SK-N-SH (cell line): Measurements from ENCODE around the gene TRAPPC8. TPM values are rescaled to one million over a fixed set of nuclear protein-coding genes. Genes with fewer than 3 reads are reported as not detected.
"Not testable (repeated sequence)": the region's sequence is repeated elsewhere in the genome, so short reads cannot be mapped to it uniquely, and the experiment has no call there.

Experiments
- CTCF ChIA-PET: fragments of 300-600, 350-600 bp; formaldehyde crosslinking; extraction: SDS; loops from one replicate; lab custom pipeline; 2021; lab: Yijun Ruan, JAX
- POLR2A ChIA-PET: fragments of 350-600 bp; sonication (Branson Sonifier 250); formaldehyde crosslinking; extraction: SDS; loops from one replicate; lab custom pipeline; 2020; ENCODE audit warnings: antibody characterized with exemption, inconsistent platforms; lab: Yijun Ruan, JAX
- DNase-seq: peaks from one replicate; pipeline ENCODE4 v3.0.0; 2012
- H2AFZ ChIP-seq: fragments of 200-600 bp; sonication (generic); 2 replicates; pipeline ENCODE4 v1.8.1; 2016; ENCODE audit warnings: antibody characterized with exemption, mild to moderate bottlenecking, low read depth
- H3F3A ChIP-seq: fragments of 200-600 bp; sonication (generic); replicated peaks from 2 replicates; pipeline ENCODE3; 2016; ENCODE audit warnings: antibody characterized with exemption, mild to moderate bottlenecking; ENCODE audit not compliant: insufficient read depth
- H3K27ac ChIP-seq, 2 experiments: fragments of 200-500 bp in 1 of 2; fragments of 200-600 bp in 1 of 2; sonication (Bioruptor generic) in 1 of 2; sonication (generic), shearing (Covaris generic) in 1 of 2; 2 replicates each; pipeline versions ENCODE4 v1.5.1 to v1.6.1; 2014 to 2016; ENCODE audit warnings: low read depth in 2 of 2, inconsistent platforms in 1 of 2, low read length in 1 of 2, mild to moderate bottlenecking in 1 of 2, mixed read lengths in 1 of 2
- H3K27me3 ChIP-seq: fragments of 200-600 bp; sonication (generic), shearing (Covaris generic); 2 replicates; pipeline ENCODE4 v1.6.1; 2016; ENCODE audit warnings: mixed run types; ENCODE audit not compliant: insufficient read depth
- H3K36me3 ChIP-seq, 2 experiments: fragments of 200-500 bp in 1 of 2; fragments of 200-600 bp in 1 of 2; sonication (Bioruptor generic) in 1 of 2; sonication (generic) in 1 of 2; replicated peaks in 1 of 2; 2 replicates each; pipeline versions ENCODE3 to v1.5.1; 2014 to 2016; ENCODE audit warnings: low read length in 1 of 2, mild to moderate bottlenecking in 1 of 2; ENCODE audit not compliant: insufficient read depth in 2 of 2, control insufficient read depth in 1 of 2
- H3K4me1 ChIP-seq, 2 experiments: fragments of 200-500 bp in 1 of 2; fragments of 200-600 bp in 1 of 2; sonication (Bioruptor generic) in 1 of 2; sonication (generic), shearing (Covaris generic) in 1 of 2; 2 replicates each; pipeline versions ENCODE4 v1.5.1 to v1.6.1; 2014 to 2016; ENCODE audit warnings: low read depth in 1 of 2, low read length in 1 of 2, mixed run types in 1 of 2; ENCODE audit not compliant: insufficient read depth in 2 of 2, control insufficient read depth in 1 of 2
- H3K4me2 ChIP-seq: fragments of 200-600 bp; sonication (generic), shearing (Covaris generic); 2 replicates; pipeline ENCODE4 v1.6.1; 2017; ENCODE audit warnings: mixed run types
- H3K4me3 ChIP-seq, 2 experiments: fragments of 200-500 bp in 1 of 2; fragments of 200-600 bp in 1 of 2; sonication (Bioruptor generic) in 1 of 2; sonication (generic), shearing (Covaris generic) in 1 of 2; 2 replicates each; pipeline versions ENCODE4 v1.5.1 to v1.8.1; 2014 to 2016; ENCODE audit warnings: low read depth in 2 of 2, inconsistent platforms in 1 of 2, low read length in 1 of 2, mild to moderate bottlenecking in 1 of 2, mixed read lengths in 1 of 2, moderate library complexity in 1 of 2
- H3K79me2 ChIP-seq: fragments of 200-600 bp; sonication (generic); 2 replicates; pipeline ENCODE4 v1.8.1; 2017; ENCODE audit warnings: mild to moderate bottlenecking; ENCODE audit not compliant: insufficient read depth
- H3K9ac ChIP-seq: fragments of 200-600 bp; sonication (generic); 2 replicates; pipeline ENCODE4 v1.6.1; 2017; ENCODE audit warnings: mixed run types
- H3K9me2 ChIP-seq: fragments of 200-600 bp; sonication (generic); 2 replicates; pipeline ENCODE4 v1.6.1; 2017; ENCODE audit warnings: mixed run types
- H3K9me3 ChIP-seq: fragments of 200-600 bp; sonication (generic); 2 replicates; pipeline ENCODE4 v1.6.1; 2017; ENCODE audit warnings: mixed run types, mild to moderate bottlenecking, moderate library complexity
- H4K20me1 ChIP-seq: fragments of 200-600 bp; sonication (generic); 2 replicates; pipeline ENCODE4 v1.6.1; 2017; ENCODE audit warnings: mild to moderate bottlenecking, mixed run types; ENCODE audit not compliant: insufficient read depth
- CHD2 ChIP-seq: fragments of 150-350 bp; IDR thresholded peaks from 2 replicates; pipeline ENCODE4 v1.6.1; 2018; ENCODE audit warnings: low read length; ENCODE audit not compliant: partially characterized antibody
- MEF2A ChIP-seq: IDR thresholded peaks from 2 replicates; pipeline ENCODE4 v1.4.0; 2012; ENCODE audit warnings: low read depth, borderline replicate concordance
- NFIC ChIP-seq: IDR thresholded peaks from 2 replicates; pipeline ENCODE4 v1.4.0; 2012; ENCODE audit warnings: borderline replicate concordance
- RAD21 ChIP-seq: IDR thresholded peaks from 2 replicates; pipeline ENCODE4 v1.6.1; 2012; ENCODE audit warnings: mild to moderate bottlenecking, low read length
- RFX5 ChIP-seq: IDR thresholded peaks from 2 replicates; pipeline ENCODE4 v1.6.1; 2012; ENCODE audit warnings: mild to moderate bottlenecking, improper control_type of control experiment, low read length
- SMC3 ChIP-seq: IDR thresholded peaks from 2 replicates; pipeline ENCODE4 v1.6.1; 2012; ENCODE audit warnings: low read depth, low read length, improper control_type of control experiment
- YY1 ChIP-seq: IDR thresholded peaks from 2 replicates; pipeline ENCODE4 v1.4.0; 2012; ENCODE audit warnings: low read depth, mild to moderate bottlenecking
- WGBS: methylation state at CpG from one replicate; pipeline ENCODE4 v1.1.6; 2017; ENCODE audit warnings: low lambda C conversion rate; 5-methylcytosine and 5-hydroxymethylcytosine counted together
- polyA plus RNA-seq, 3 experiments: library from polyadenylated mRNA; depleted of rRNA; stranded (reverse); fragments of >200 nt; gene quantifications; 2 replicates each; pipeline ENCODE4 v1.2.3, GENCODE V29; 2012
- TF ChIP-seq, protein P1 (sequence below): fragments of 200-600 bp; sonication (generic); IDR thresholded peaks from 2 replicates; pipeline ENCODE4 v1.6.1; 2017; ENCODE audit warnings: antibody characterized with exemption, mild to moderate bottlenecking, moderate library complexity
- TF ChIP-seq, protein P2 (sequence below): fragments of 150-350 bp; IDR thresholded peaks from 2 replicates; pipeline ENCODE4 v1.6.1; 2017; ENCODE audit warnings: antibody characterized with exemption, low read length, low read depth, borderline replicate concordance
- TF ChIP-seq, protein P3 (sequence below): IDR thresholded peaks from 2 replicates; pipeline ENCODE4 v1.4.0; 2012; ENCODE audit warnings: low read depth, borderline replicate concordance
- TF ChIP-seq, protein P4 (sequence below): fragments of 150-350 bp; IDR thresholded peaks from 2 replicates; pipeline ENCODE4 v1.6.1; 2016; ENCODE audit warnings: mild to moderate bottlenecking, low read depth, low read length

TRAPPC8 gene
- polyA plus RNA-seq, 1 of the 3 experiments (the other 2 are of a cell fraction): 14.9 TPM

DNA sequence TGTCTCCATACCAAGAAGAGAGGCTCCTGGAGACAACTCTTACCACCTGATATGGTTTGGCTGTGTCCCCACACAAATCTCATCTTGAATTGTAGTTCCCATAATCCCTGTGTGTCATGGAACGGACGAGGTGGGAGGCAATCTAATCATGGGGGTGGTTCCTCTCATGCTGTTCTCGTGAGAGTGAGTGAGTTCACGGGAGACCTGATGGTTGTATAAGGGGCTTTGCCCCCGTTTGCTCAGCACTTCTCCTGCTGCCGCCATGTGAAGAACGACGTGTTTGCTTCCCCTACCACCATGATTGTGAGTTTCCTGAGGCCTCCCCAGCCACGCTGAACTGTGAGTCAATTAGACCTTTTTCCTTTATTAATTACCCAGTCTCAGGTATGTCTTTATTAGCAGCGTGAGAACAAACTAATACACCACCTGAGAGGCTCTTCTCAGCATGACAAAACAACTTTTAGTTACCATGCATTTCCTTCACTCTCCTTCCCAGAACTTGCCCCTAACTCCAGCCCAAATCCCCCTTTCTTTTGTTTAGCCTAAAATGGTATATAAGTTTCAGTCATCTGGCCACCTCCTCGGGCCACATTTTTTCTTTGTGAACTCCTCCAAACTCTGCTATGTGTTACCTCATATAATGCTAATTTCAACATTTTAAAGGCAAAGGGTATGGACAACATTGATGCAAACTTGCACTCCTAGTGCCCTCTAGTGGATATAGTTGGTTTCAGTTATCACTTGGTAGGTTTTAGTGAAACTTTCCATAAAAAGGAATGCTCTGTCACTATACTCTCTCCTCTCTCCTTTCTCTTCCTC, 123.6 kb downstream of the TRAPPC8 start:
- Histone ChIP-seq H3F3A (no peaks in the 10 kb centered on the region), H3K36me3 (no peaks in the 10 kb centered on the region), H3K4me1 (no peaks in the 10 kb centered on the region), H3K9me3 (no peaks in the 10 kb centered on the region), H3K9me2 (no peaks in the 10 kb centered on the region), H3K79me2 (no peaks in the 10 kb centered on the region), H3K27me3 (no peaks in the 10 kb centered on the region), H3K9ac (no peak overlapping the region), H3K4me3 (no peak overlapping the region; a peak in 1 of 4 replicates), H3K4me2 (no peak overlapping the region)
- CTCF ChIA-PET: interaction anchor here (0.7 to 3.1 kb wide), 10 partner anchors 40 to 283 kb away, joined by 3 to 21 read pairs (median 4); no protein-coding TSS in a partner anchor
- 60% methylated on average over 11 of the region's 11 CpGs for WGBS
- peak; percentile 34 for DNase-seq
- TF ChIP-seq NFIC: no peak
- TF ChIP-seq, protein P1, sequence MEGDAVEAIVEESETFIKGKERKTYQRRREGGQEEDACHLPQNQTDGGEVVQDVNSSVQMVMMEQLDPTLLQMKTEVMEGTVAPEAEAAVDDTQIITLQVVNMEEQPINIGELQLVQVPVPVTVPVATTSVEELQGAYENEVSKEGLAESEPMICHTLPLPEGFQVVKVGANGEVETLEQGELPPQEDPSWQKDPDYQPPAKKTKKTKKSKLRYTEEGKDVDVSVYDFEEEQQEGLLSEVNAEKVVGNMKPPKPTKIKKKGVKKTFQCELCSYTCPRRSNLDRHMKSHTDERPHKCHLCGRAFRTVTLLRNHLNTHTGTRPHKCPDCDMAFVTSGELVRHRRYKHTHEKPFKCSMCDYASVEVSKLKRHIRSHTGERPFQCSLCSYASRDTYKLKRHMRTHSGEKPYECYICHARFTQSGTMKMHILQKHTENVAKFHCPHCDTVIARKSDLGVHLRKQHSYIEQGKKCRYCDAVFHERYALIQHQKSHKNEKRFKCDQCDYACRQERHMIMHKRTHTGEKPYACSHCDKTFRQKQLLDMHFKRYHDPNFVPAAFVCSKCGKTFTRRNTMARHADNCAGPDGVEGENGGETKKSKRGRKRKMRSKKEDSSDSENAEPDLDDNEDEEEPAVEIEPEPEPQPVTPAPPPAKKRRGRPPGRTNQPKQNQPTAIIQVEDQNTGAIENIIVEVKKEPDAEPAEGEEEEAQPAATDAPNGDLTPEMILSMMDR: peak; percentile 86
- TF ChIP-seq MEF2A: no peak
- TF ChIP-seq, protein P2, sequence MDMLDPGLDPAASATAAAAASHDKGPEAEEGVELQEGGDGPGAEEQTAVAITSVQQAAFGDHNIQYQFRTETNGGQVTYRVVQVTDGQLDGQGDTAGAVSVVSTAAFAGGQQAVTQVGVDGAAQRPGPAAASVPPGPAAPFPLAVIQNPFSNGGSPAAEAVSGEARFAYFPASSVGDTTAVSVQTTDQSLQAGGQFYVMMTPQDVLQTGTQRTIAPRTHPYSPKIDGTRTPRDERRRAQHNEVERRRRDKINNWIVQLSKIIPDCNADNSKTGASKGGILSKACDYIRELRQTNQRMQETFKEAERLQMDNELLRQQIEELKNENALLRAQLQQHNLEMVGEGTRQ: no peak
- TF ChIP-seq RAD21: peak; percentile 79
- peak; percentile 66 for TF ChIP-seq SMC3
- TF ChIP-seq RFX5: no peak
- no peak for TF ChIP-seq YY1
- TF ChIP-seq, all 33 proteins: peak for 3
- POLR2A ChIA-PET: no interaction called here
- no peak overlapping the region for H2AFZ ChIP-seq
- no peak overlapping the region for H3K27ac ChIP-seq
- H4K20me1 ChIP-seq: no peaks in the 10 kb centered on the region

DNA sequence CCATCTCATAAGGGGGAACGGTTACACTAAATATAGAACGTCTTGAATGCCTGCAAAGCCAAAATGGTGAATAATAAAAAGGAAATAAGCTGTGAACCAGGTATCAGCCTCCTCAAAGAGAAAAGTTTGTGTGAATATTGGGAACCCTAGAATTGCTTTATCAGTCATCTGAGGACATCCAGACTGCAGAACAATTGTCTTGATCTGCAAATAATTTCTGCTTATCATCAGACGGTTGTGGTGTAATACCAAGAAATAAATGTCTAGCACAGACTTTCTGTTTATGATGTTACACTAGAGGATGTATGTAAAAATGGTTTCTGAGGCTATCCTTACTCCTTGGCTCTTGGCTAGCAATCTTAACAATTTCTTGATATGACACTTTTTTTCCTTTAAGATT, 128.8 kb downstream of the TRAPPC8 start:
- no peak overlapping the region for H3K27ac ChIP-seq
- 5% methylated on average over 3 of the region's 3 CpGs for WGBS
- no peaks in the 10 kb centered on the region for H3K27me3 ChIP-seq
- H3K9me3 ChIP-seq: no peaks in the 10 kb centered on the region
- TF ChIP-seq RFX5 (no peak), CHD2 (no peak)
- TF ChIP-seq, protein P3, sequence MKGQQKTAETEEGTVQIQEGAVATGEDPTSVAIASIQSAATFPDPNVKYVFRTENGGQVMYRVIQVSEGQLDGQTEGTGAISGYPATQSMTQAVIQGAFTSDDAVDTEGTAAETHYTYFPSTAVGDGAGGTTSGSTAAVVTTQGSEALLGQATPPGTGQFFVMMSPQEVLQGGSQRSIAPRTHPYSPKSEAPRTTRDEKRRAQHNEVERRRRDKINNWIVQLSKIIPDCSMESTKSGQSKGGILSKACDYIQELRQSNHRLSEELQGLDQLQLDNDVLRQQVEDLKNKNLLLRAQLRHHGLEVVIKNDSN: no peak
- TF ChIP-seq, protein P4, sequence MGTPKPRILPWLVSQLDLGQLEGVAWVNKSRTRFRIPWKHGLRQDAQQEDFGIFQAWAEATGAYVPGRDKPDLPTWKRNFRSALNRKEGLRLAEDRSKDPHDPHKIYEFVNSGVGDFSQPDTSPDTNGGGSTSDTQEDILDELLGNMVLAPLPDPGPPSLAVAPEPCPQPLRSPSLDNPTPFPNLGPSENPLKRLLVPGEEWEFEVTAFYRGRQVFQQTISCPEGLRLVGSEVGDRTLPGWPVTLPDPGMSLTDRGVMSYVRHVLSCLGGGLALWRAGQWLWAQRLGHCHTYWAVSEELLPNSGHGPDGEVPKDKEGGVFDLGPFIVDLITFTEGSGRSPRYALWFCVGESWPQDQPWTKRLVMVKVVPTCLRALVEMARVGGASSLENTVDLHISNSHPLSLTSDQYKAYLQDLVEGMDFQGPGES: no peak
- H3K4me3 ChIP-seq: no peak overlapping the region
- H3K79me2 ChIP-seq: no peaks in the 10 kb centered on the region
- H3K36me3 ChIP-seq: no peaks in the 10 kb centered on the region
- H3K4me1 ChIP-seq: no peaks in the 10 kb centered on the region; a peak in 1 of 4 replicates
- no peak overlapping the region for H3K9ac ChIP-seq
- no peak overlapping the region for H2AFZ ChIP-seq
- H4K20me1 ChIP-seq: no peaks in the 10 kb centered on the region
- H3K4me2 ChIP-seq: no peak overlapping the region
- ChIA-PET CTCF (interaction anchor here (1.0 to 1.3 kb wide), 2 partner anchors 163 to 258 kb away, joined by 4 to 6 read pairs; no protein-coding TSS in a partner anchor), POLR2A (no interaction called here)
- DNase-seq: no peak
- H3K9me2 ChIP-seq: no peaks in the 10 kb centered on the region
- H3F3A ChIP-seq: no peaks in the 10 kb centered on the region

DNA sequence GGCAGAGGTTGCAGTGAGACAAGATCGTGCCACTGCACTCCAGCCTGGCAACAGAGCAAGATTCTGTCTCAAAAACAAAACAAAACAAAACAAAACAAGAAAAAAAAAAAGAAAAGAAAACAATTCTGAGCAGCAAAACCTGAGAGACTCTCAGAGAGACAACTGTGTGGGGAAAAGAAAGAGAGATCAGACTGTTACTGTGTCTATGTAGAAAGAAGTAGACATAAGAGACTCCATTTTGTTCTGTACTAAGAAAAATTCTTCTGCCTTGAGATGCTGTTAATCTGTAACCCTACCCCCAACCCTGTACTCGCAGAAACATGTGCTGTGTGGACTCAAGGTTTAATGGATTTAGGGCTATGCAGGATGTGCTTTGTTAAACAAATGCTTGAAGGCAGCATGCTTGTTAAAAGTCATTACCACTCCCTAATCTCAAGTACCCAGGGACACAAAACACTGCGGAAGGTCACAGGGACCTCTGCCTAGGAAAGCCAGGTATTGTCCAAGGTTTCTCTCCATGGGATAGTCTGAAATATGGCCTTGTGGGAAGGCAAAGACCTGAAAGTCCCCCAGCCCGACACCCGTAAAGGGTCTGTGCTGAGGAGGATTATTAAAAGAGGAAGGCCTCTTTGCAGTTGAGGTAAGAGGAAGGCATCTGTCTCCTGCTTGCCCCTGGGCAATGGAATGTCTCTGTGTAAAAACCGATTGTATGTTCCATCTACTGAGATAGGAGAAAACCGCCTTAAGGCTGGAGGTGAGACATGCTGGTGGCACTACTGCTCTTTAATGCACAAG, 132.4 kb downstream of the TRAPPC8 start:
- H3F3A ChIP-seq, H3K4me1 ChIP-seq, H3K27me3 ChIP-seq, H3K27ac ChIP-seq, DNase-seq, H3K36me3 ChIP-seq, H3K4me3 ChIP-seq, H4K20me1 ChIP-seq, H3K4me2 ChIP-seq, H3K79me2 ChIP-seq, H2AFZ ChIP-seq, H3K9ac ChIP-seq, CTCF ChIA-PET, H3K9me2 ChIP-seq, POLR2A ChIA-PET, H3K9me3 ChIP-seq: not testable (repeated sequence)
- 61% methylated on average over 7 of the region's 7 CpGs for WGBS
